IPS-20b (cell line): ENCODE measurements around the gene PSME2.

Experiments used
- H3K27ac ChIP-seq: one replicate; pipeline ENCODE4 v1.5.1; 2013; ENCODE audit warnings: low read length
- H3K27me3 ChIP-seq: 2 replicates; pipeline ENCODE4 v1.6.1; 2013; ENCODE audit warnings: mild to moderate bottlenecking, low read length, inconsistent platforms; ENCODE audit not compliant: insufficient read depth
- H3K36me3 ChIP-seq: 2 replicates; pipeline ENCODE4 v1.6.1; 2013; ENCODE audit warnings: low read depth, mild to moderate bottlenecking, inconsistent platforms, low read length, moderate library complexity; ENCODE audit not compliant: insufficient read depth
- H3K4me1 ChIP-seq: 2 replicates; pipeline ENCODE4 v1.6.1; 2013; ENCODE audit warnings: mild to moderate bottlenecking, control low read depth, inconsistent platforms, low read length, moderate library complexity; ENCODE audit not compliant: insufficient read depth
- H3K4me3 ChIP-seq: 2 replicates; pipeline ENCODE4 v1.5.1; 2013; ENCODE audit warnings: mild to moderate bottlenecking, low read length, inconsistent platforms
- H3K9ac ChIP-seq: 2 replicates; pipeline ENCODE4 v1.6.1; 2013; ENCODE audit warnings: low read depth, mild to moderate bottlenecking, inconsistent platforms, low read length, moderate library complexity
- H3K9me3 ChIP-seq: 2 replicates; pipeline ENCODE4 v1.6.1; 2013; ENCODE audit warnings: mild to moderate bottlenecking, low read depth, low read length, inconsistent platforms; ENCODE audit not compliant: insufficient read depth

PSME2 gene

DNA sequence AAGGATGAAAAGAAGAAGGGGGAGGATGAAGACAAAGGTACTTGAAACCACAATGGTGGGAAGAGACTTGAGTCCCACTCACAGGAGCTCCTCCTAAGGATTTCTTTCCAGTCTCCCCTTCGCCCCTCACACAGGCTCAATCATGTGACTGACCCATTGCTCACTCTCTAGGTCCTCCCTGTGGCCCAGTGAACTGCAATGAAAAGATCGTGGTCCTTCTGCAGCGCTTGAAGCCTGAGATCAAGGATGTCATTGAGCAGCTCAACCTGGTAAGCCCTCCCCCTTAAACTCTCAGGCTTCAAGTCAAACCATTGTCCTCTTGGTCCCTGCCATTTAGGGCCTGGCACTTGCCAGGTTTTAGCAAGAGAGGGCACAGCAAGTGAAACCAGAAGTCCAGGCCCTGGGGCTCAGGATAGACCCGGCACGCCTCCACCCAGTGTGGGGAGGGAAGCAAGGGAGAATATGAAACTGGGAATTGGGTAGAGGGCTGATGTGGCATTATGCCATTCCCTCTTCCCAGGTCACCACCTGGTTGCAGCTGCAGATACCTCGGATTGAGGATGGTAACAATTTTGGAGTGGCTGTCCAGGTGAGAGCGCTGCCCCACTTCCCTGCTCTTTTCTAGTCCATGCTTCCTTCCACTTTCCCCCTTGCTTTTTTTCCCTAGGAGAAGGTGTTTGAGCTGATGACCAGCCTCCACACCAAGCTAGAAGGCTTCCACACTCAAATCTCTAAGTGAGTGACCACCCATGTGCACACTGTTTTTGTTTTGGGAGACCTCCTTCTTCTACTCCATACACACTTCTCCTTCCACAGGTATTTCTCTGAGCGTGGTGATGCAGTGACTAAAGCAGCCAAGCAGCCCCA, 8.6 kb downstream of the PSME2 start:
- Histone ChIP-seq H3K9me3 (no peaks in the 10 kb centered on the region), H3K36me3 (peaks cover 25% of the 10 kb centered on the region), H3K4me1 (peaks cover 18% of the 10 kb centered on the region), H3K27me3 (no peaks in the 10 kb centered on the region), H3K9ac (no peak overlapping the region), H3K4me3 (no peak overlapping the region), H3K27ac (no peak overlapping the region)

DNA sequence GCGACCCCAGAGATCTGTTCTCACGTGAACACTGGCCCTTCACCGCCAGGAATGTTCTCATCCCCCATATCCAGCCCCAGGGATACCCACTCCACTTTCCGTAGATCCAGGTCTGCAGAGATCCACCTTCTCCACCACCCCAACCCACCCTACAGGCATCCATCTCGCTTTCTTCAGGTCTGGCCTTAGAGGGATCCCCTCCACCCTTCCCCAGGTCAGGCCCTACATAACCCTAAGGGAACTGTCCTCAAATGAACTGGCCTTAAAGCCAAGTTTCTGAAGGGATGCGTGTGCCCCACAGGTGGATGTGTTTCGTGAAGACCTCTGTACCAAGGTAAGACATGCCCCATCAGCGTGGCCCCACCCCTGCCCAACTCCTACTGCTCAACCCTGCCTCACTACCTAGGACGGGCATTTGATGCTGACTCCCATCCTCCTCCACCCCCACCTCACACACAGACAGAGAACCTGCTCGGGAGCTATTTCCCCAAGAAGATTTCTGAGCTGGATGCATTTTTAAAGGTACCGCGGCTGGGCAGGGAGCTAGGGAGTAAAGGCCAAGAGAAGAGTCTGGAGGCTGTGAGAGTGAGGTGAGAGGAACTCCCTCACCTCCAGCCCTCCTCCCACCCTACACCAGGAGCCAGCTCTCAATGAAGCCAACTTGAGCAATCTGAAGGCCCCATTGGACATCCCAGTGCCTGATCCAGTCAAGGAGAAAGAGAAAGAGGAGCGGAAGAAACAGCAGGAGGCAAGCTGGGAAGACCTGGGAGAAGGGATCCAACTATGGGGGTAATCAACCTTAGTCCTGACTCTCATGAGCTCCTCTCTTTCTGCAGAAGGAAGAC, 9.5 kb downstream of the PSME2 start:
- Histone ChIP-seq H3K9me3 (no peaks in the 10 kb centered on the region), H3K27me3 (no peaks in the 10 kb centered on the region), H3K27ac (no peak overlapping the region), H3K4me3 (peak overlapping the region; percentile 78), H3K4me1 (peaks cover 15% of the 10 kb centered on the region), H3K36me3 (peaks cover 25% of the 10 kb centered on the region), H3K9ac (peak overlapping the region; percentile 64; the same call in 1 of the 2 replicates)

DNA sequence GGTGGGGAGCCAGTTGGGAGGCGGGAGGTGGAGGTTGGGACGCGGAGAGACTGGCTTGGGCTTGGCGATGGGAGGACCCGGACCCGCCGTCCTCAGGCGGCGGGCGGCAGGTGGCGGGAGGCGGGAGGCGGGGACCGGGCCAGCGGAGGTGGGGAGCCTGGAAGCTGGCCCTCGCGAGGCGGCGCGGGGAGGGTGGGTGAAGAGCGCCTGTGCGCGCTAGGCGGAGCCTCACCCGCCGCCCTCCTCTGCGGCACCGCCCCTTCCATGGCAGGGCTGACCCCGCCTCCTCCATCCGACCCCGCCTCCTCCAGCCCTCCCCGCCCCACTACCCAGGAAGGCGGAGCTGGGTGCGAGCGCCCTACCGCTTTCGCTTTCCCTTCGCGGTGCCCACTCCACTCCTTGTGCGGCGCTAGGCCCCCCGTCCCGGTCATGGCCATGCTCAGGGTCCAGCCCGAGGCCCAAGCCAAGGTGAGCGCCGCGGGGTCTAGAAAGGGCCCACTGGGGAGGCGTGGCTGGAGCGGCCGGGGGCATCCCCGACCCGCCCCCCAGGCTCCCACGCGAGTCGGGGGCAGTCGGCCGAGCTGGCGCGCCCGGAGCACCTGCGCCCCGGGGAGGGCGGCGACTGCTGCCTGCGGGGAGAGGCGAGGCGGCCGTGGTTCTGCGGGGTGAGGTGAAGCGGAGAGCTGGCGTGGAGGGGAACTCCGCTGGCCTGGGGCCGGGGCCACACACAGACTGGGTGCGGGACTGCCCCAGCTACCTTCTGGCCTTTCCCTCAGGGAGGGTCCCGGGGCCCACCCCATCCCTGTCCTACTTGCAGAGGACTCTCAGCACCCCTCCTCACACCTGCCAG, 10.4 kb downstream of the PSME2 start, which contains the start of gene PSME1:
PSME1 (plus strand) TSS at position 361 of the 850 bp plus-strand sequence; CDS start at position 430, 69 bp downstream.
- Histone ChIP-seq H3K4me1 (peaks cover 15% of the 10 kb centered on the region), H3K27ac (no peak within 1 kb of the TSS), H3K27me3 (no peaks in the 10 kb centered on the region), H3K9ac (peak within 1 kb of the TSS; percentile 67; the same call in 1 of the 2 replicates), H3K9me3 (no peaks in the 10 kb centered on the region), H3K36me3 (peaks cover 25% of the 10 kb centered on the region), H3K4me3 (peak within 1 kb of the TSS; percentile 78)

DNA sequence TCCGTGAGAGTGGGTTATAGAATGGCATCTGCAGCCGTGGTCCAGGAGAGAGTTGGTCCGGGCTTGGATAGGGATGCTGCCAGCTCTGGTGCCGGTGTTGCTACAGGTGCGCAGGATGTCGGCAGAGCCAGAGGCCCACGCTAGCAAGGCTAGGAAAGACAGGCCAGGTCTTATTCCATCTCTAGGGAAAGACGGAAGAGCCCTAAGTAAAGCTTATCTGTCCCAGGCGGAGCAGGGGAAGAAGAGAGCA, 10.9 kb downstream of the PSME2 start:
- H3K27ac ChIP-seq = no peak overlapping the region
- no peaks in the 10 kb centered on the region for H3K27me3 ChIP-seq
- no peaks in the 10 kb centered on the region for H3K9me3 ChIP-seq
- peak overlapping the region; percentile 78 for H3K4me3 ChIP-seq
- H3K9ac ChIP-seq = peak overlapping the region; percentile 67; the same call in 1 of the 2 replicates
- peaks cover 15% of the 10 kb centered on the region for H3K4me1 ChIP-seq
- H3K36me3 ChIP-seq = peaks cover 25% of the 10 kb centered on the region

DNA sequence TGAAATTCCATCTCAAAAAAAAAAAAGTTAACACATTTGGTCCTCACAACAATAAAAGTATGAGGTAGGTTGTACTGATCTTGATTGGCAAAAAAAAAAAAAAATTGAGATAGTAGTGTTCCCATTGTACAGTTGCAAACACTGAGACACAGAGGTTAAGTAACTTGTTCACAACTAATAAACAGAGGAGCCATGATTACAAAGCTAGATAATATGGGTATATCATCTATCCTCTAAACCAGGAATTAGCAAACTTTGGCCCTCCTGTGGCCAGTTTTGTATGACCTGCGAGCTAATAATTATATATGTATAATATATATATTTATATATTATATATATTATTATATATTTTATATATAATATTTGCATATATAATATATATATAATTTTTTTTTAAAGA, 12.7 kb downstream of the PSME2 start:
- H3K9ac ChIP-seq = no peak overlapping the region
- peaks cover 13% of the 10 kb centered on the region for H3K36me3 ChIP-seq
- H3K9me3 ChIP-seq = no peaks in the 10 kb centered on the region
- no peak overlapping the region for H3K4me3 ChIP-seq
- no peak overlapping the region for H3K27ac ChIP-seq
- peaks cover 15% of the 10 kb centered on the region for H3K4me1 ChIP-seq
- no peaks in the 10 kb centered on the region for H3K27me3 ChIP-seq

DNA sequence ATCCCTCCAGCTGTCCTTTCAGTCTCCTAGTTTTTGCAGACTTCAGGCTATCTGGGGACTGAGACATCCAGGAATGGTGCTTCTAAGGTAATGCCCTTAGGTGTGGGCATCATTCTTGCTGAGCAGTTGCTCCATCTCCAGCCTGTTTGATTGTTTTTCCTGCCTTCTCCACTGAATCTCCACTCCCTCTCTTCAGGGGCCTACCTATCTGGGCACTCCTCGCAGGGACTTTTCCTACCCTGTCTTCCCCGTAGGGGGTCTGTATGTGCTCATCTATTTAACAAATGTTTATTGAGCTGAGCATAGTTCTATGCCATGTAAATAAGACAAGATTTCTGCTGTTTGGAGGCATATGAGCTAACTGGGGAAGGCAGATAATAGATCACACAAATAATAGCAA, 13.4 kb downstream of the PSME2 start:
- H3K4me1 ChIP-seq = peaks cover 15% of the 10 kb centered on the region
- H3K4me3 ChIP-seq = no peak overlapping the region
- no peak overlapping the region for H3K27ac ChIP-seq
- no peaks in the 10 kb centered on the region for H3K27me3 ChIP-seq
- no peaks in the 10 kb centered on the region for H3K9me3 ChIP-seq
- peaks cover 6% of the 10 kb centered on the region for H3K36me3 ChIP-seq
- H3K9ac ChIP-seq = no peak overlapping the region

DNA sequence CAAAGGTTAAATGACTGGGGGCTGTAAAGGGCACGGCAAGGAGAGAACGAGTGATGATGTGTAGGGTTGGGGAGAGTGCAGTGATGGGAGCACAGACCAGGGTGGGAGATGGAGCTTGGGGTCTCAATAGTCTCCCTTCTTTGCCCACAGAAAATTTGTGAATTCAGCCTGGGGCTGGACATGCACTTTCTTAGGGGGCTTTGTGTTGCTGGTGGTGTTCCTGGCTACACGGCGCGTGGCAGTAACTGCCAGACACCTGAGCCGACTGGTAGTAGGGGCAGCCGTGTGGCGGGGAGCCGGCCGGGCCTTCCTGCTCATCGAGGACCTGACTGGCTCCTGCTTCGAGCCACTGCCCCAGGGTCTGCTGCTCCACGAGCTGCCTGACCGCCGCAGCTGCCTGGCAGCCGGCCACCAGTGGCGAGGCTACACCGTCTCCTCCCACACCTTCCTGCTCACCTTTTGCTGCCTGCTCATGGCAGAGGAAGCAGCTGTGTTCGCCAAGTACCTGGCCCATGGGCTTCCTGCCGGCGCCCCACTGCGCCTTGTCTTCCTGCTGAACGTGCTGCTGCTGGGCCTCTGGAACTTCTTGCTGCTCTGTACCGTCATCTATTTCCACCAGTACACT, 14.2 kb downstream of the PSME2 start:
- Histone ChIP-seq H3K4me1 (peaks cover 11% of the 10 kb centered on the region), H3K36me3 (no peaks in the 10 kb centered on the region), H3K9me3 (no peaks in the 10 kb centered on the region), H3K27me3 (no peaks in the 10 kb centered on the region), H3K9ac (no peak overlapping the region), H3K4me3 (no peak overlapping the region), H3K27ac (no peak overlapping the region)

DNA sequence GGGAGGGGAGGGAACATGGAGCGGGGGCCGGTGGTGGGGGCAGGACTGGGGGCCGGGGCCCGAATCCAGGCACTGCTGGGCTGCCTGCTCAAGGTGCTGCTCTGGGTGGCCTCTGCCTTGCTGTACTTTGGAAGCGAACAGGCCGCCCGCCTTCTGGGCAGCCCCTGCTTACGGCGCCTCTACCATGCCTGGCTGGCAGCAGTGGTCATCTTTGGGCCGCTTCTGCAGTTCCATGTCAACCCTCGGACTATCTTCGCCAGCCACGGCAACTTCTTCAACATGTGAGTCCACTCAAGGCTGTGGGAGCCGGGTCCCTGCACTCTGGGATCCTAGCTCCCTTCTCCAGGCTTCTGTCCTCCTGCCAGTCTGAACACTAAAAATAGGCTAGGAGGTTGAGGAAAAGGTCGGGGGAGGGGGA, 14.9 kb downstream of the PSME2 start:
- H3K36me3 ChIP-seq = no peaks in the 10 kb centered on the region
- H3K27me3 ChIP-seq = no peaks in the 10 kb centered on the region
- no peak overlapping the region for H3K9ac ChIP-seq
- peaks cover 6% of the 10 kb centered on the region; the same call in 1 of the 2 replicates for H3K4me1 ChIP-seq
- H3K27ac ChIP-seq = no peak overlapping the region
- H3K9me3 ChIP-seq = no peaks in the 10 kb centered on the region
- H3K4me3 ChIP-seq = no peak overlapping the region

DNA sequence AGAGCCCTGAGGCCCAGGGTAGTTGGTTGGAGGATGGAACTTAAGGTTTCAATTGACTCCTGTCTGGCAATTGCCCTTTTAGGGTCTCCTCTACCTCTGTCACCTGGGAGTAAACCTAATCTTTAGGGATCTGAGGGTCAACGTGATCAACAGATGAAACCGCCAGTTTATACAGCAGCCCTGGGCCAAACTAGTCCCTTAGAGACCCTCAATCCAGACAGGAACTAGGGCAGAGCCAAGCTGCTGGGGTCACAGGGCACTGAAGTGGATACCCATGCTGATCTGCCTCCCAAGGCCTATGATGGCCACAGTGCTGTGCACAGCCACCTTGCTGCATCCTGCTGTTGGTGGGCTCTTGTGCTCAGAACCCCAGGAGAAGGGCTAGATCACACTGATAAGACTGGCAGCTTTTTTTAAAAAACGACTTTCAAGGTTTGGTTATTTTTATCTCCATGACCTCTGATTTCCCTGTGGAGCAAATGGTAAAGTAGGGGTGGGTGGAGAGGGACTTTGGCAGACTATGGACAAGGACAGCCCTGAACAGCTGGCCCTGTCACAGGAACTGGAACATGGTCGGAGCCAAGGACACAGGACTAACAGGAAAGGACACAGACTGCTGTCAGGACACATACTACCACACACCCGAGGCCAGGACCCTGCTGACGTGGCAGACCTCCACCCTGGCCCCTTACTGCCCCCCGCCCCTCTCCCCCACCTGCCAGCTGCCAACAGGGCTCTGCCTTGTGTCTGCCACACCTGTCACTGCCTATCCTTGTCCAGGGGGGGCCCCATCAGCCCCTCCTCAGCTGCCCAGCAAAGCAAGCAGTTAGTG, 15.5 kb downstream of the PSME2 start:
- Histone ChIP-seq H3K36me3 (no peaks in the 10 kb centered on the region), H3K9ac (no peak overlapping the region)

DNA sequence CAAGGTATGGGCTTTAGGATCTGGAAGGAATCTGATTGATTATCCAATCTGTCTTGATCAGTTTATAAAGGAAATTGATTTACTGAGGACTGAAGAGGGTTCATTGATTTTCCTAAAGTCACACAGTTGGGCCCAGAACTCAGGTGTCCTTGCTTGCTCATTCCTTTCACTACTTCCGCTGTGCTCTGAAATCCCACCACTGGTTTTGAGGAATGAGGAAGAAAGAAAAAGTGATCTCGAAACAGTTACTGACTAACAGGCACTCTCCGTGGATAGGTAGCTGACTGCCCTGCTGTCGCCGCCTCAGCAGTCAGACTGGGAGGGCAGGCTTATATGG, 16.1 kb downstream of the PSME2 start, which contains the start of gene FITM1:
FITM1 (plus strand) TSS at position 280 of the 337 bp plus-strand sequence. CDS start 905 bp downstream, outside the sequence.
- Histone ChIP-seq H3K36me3 (no peaks in the 10 kb centered on the region), H3K4me3 (no peak within 1 kb of the TSS), H3K4me1 (0 out of 2 replicates have a peak, but pooled peaks cover 3% of the 10 kb centered on the region), H3K27me3 (no peaks in the 10 kb centered on the region), H3K9ac (no peak within 1 kb of the TSS), H3K27ac (no peak within 1 kb of the TSS), H3K9me3 (no peaks in the 10 kb centered on the region)

More for the DNA sequence above, 15.5 kb downstream of the PSME2 start:
- H3K9me3 ChIP-seq = no peaks in the 10 kb centered on the region
- H3K27me3 ChIP-seq = no peaks in the 10 kb centered on the region
- no peak overlapping the region for H3K27ac ChIP-seq
- H3K4me1 ChIP-seq = 0 out of 2 replicates have a peak, but pooled peaks cover 5% of the 10 kb centered on the region
- H3K4me3 ChIP-seq = no peak overlapping the region
